Stimulated activated naive CD8-positive, alpha-beta T cell treated with anti-CD3 and anti-CD28 coated beads, Interleukin-15, Interleukin-2, amounts not matched to agents 100 ng/mL and 50 ng/mL, for 24 hours (primary cell): ENCODE results near the gene APOBEC3G.
"Not testable (repeated sequence)": the region's sequence is repeated elsewhere in the genome, so short reads cannot be mapped to it uniquely, and the experiment has no call there.

Experiments used
- H3K27ac Mint-ChIP-seq: one replicate; pipeline ENCODE4 v1.8.0; 2021; ENCODE audit warnings: mild to moderate bottlenecking, mixed read lengths
- H3K27me3 Mint-ChIP-seq: one replicate; pipeline ENCODE4 v1.8.0; 2021; ENCODE audit warnings: mixed read lengths
- H3K36me3 Mint-ChIP-seq: one replicate; pipeline ENCODE4 v1.8.0; 2021; ENCODE audit warnings: low read depth, mixed read lengths
- H3K4me1 Mint-ChIP-seq: one replicate; pipeline ENCODE4 v1.8.0; 2021; ENCODE audit warnings: low read depth, mixed read lengths
- H3K4me3 Mint-ChIP-seq: one replicate; pipeline ENCODE4 v1.8.0; 2021; ENCODE audit warnings: mild to moderate bottlenecking, mixed read lengths
- H3K9me3 Mint-ChIP-seq: one replicate; pipeline ENCODE4 v1.8.0; 2021; ENCODE audit warnings: mixed read lengths

APOBEC3G gene

DNA sequence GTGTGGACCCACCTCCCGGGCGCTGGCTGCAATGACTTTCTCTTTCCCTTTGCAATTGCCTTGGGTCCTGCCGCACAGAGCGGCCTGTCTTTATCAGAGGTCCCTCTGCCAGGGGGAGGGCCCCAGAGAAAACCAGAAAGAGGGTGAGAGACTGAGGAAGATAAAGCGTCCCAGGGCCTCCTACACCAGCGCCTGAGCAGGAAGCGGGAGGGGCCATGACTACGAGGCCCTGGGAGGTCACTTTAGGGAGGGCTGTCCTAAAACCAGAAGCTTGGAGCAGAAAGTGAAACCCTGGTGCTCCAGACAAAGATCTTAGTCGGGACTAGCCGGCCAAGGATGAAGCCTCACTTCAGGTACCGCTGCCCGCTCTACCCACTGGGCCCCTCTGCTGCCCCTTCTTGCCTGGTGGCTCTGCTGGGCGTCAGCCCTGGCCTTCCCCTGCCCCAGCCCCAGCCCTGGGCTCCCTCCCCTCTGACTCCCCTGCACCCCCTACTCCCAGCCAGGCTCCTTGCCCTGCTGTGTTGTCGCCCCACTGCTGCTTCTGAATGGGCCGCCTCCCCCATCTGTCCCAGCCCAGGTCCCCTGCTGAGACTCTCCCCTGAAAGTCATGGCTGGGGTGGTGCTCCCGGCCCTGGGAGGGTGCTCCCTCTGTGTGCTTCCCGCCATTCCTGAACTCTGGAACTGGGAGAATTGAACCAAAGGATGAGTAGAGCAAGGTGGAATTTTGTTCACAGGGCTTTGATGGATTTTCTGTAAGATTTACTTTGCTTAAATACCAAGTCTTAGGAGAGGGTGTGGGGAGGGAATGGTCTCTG is at the start of gene APOBEC3G:
APOBEC3G (plus strand) TSS at position 250 of the 815 bp plus-strand sequence; CDS start at position 337, 87 bp downstream.
- peaks cover 33% of the 10 kb centered on the region for H3K36me3 Mint-ChIP-seq
- peak within 1 kb of the TSS; percentile 94 for H3K4me3 Mint-ChIP-seq
- peak within 1 kb of the TSS; percentile 93 for H3K27ac Mint-ChIP-seq
- H3K4me1 Mint-ChIP-seq: peaks cover 67% of the 10 kb centered on the region
- H3K27me3 Mint-ChIP-seq, H3K9me3 Mint-ChIP-seq: not testable (repeated sequence)

DNA sequence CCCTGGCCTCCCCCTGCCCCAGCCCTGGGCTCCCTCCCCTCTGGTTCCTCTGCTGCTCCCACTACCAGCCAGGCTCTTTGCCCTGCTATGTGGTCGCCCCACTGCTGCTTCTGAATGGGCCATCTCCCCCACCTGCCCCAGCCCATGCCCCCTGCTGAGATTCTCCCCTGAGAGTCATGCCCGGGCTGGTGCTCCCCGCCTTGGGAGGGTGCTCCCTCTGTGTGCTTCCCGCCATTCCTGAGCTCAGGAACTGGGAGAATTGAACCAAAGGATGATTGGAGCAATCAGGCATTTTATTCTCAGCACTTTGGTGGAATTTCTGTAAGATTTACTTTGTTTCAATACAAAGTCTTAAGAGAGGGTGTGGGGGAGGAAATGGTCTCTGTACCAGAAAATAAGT is 49.4 kb upstream of the APOBEC3G start:
- no peak overlapping the region for H3K4me3 Mint-ChIP-seq
- H3K27me3 Mint-ChIP-seq: no peaks in the 10 kb centered on the region
- peaks cover 41% of the 10 kb centered on the region for H3K4me1 Mint-ChIP-seq
- H3K27ac Mint-ChIP-seq: peak overlapping the region; percentile 9
- peaks cover 25% of the 10 kb centered on the region for H3K36me3 Mint-ChIP-seq
- H3K9me3 Mint-ChIP-seq: no peaks in the 10 kb centered on the region

DNA sequence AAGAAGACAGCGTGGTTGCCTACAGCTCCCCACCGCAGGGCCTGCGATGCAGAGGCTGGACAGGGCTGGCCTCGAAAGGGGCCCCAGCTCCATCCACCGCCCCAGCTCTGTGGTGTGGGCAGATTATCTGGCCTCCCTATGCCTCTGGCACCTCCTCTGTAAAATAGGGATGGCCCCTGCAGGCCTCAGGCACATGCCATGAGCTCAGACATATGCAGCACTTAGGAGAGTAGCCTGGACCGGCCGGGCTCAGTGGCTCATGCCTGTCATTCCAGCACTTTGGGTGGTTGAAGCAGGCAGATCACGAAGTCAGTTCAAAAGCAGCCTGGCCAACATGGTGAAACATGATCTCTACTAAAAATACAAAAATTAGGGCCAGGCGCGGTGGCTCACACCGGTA is 48.8 kb upstream of the APOBEC3G start:
- Mint-ChIP-seq H3K27ac (peak overlapping the region; percentile 9), H3K9me3 (no peaks in the 10 kb centered on the region), H3K4me1 (peaks cover 40% of the 10 kb centered on the region), H3K4me3 (no peak overlapping the region), H3K36me3 (peaks cover 30% of the 10 kb centered on the region), H3K27me3 (no peaks in the 10 kb centered on the region)

- no peak overlapping the region for H3K27ac Mint-ChIP-seq
- H3K4me3 Mint-ChIP-seq: no peak overlapping the region
- H3K36me3 Mint-ChIP-seq: peaks cover 27% of the 10 kb centered on the region
- no peaks in the 10 kb centered on the region for H3K9me3 Mint-ChIP-seq
- peaks cover 32% of the 10 kb centered on the region for H3K4me1 Mint-ChIP-seq
- H3K27me3 Mint-ChIP-seq: no peaks in the 10 kb centered on the region
Observed at GRCh38 chr22:39029227-39029626, 47.8 kb upstream of the APOBEC3G start.

GRCh38 chr22:39030705-39031104 is 46.4 kb upstream of the APOBEC3G start:
- Mint-ChIP-seq H3K4me1 (peaks cover 17% of the 10 kb centered on the region), H3K27ac (no peak overlapping the region), H3K27me3 (no peaks in the 10 kb centered on the region), H3K36me3 (peaks cover 22% of the 10 kb centered on the region), H3K4me3 (no peak overlapping the region), H3K9me3 (no peaks in the 10 kb centered on the region)

DNA sequence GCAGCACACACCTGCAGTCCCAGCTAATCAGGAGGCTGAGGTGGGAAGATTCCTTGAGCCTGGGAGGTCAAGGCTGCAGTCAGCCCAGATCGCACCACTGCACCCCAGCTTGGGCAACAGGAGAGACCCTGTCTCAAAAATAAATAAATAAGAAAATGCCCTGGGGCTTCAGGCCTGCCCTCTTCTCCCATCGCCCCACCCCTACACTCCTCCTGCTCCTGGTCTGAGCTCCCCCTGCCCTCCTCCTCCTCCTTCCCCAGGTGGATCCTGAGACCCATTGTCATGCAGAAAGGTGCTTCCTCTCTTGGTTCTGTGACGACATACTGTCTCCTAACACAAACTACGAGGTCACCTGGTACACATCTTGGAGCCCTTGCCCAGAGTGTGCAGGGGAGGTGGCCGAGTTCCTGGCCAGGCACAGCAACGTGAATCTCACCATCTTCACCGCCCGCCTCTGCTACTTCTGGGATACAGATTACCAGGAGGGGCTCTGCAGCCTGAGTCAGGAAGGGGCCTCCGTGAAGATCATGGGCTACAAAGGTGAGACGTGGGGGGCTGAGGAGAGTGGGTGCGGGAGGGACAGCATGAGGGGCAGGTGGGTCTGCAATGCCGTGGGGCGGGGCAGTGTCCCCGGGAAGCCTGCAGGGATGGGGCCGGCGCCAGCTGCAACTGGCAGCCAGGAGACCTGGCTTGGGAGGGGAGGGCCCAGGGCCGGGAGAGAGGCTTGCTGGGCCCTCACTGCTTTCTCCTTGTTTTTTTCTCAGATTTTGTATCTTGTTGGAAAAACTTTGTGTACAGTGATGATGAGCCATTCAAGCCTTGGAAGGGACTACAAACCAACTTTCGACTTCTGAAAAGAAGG is 45.4 kb upstream of the APOBEC3G start:
- H3K4me3 Mint-ChIP-seq, H3K9me3 Mint-ChIP-seq, H3K27me3 Mint-ChIP-seq, H3K27ac Mint-ChIP-seq: not testable (repeated sequence)
- Mint-ChIP-seq H3K4me1 (peaks cover 17% of the 10 kb centered on the region), H3K36me3 (peaks cover 14% of the 10 kb centered on the region)

DNA sequence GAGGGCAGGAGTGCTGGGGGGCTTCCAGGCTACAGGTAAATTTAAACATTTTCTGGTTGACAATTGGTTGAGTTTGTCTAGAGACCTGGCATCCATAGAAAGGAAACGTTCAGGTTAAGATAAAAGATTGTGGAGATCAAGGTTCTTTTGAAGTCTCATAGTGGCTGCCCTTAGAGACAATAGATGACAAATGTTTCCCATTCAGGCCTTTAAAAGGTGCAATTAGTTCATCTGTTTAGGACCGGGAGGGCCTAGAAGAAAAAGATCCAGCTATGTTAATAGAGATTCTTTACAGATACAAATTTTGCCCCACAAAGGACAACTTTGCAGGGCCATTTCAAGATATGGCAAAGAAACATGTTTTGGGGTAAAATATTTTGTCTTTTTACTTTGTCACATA is 40.0 kb upstream of the APOBEC3G start:
- not testable (repeated sequence) for H3K4me3 Mint-ChIP-seq, H3K27me3 Mint-ChIP-seq, H3K9me3 Mint-ChIP-seq
- H3K36me3 Mint-ChIP-seq: peaks cover 11% of the 10 kb centered on the region
- H3K4me1 Mint-ChIP-seq: peaks cover 34% of the 10 kb centered on the region
- H3K27ac Mint-ChIP-seq: peak overlapping the region; percentile 52

DNA sequence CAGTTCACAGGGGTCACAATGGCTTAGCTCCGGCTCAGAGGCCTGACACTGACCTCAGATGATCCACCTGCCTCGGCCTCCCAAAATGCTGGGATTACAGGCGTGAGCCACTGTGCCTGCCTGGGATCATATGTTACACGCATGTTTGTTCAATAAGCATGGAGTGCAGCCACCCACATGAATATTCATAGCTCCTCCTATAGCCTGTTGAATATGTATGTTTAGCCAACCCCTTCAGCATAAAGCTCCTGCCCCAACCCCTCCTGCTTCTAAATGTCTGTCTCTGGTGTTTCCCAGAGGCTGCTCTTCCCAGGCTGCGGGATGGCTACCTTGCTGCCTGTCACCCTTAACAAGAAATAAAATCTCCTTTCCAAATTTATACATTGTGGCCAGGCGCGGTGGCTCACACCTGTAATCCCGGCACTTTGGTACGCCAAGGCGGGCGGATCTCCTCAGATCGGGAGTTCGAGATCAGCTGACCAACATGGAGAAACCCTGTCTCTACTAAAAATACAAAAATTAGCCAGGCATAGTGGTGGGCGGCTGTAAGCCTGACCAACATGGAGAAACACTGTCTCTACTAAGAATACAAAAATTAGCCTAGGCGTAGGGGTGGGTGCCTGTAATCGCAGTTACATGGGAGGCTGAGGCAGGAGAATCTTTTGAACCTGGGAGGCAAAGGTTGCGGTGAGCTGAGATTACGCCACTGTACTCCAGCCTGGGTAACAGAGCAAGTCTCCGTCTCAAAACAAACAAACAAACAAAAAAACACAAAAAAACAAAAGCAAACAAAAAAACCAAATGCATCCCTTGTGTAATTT is 37.6 kb upstream of the APOBEC3G start:
- H3K4me1 Mint-ChIP-seq: peaks cover 46% of the 10 kb centered on the region
- peak overlapping the region; percentile 78 for H3K27ac Mint-ChIP-seq
- H3K9me3 Mint-ChIP-seq: no peaks in the 10 kb centered on the region
- H3K4me3 Mint-ChIP-seq: peak overlapping the region; percentile 67
- peaks cover 8% of the 10 kb centered on the region for H3K36me3 Mint-ChIP-seq
- no peaks in the 10 kb centered on the region for H3K27me3 Mint-ChIP-seq

- Mint-ChIP-seq H3K4me1 (peaks cover 49% of the 10 kb centered on the region), H3K4me3 (peak overlapping the region; percentile 67), H3K36me3 (peaks cover 12% of the 10 kb centered on the region), H3K27ac (peak overlapping the region; percentile 78)
- H3K9me3 Mint-ChIP-seq, H3K27me3 Mint-ChIP-seq: not testable (repeated sequence)
Observed at GRCh38 chr22:39040155-39040537, 36.9 kb upstream of the APOBEC3G start.

GRCh38 chr22:39040538-39041296 is 36.4 kb upstream of the APOBEC3G start, which contains the start of gene APOBEC3F:
Gene APOBEC3F, plus strand, starts transcription at chr22:39040864. Its CDS starts 97 bp downstream, at chr22:39040961.
- H3K36me3 Mint-ChIP-seq: peaks cover 15% of the 10 kb centered on the region
- H3K4me3 Mint-ChIP-seq: peak within 1 kb of the TSS; percentile 94
- H3K9me3 Mint-ChIP-seq, H3K27me3 Mint-ChIP-seq: not testable (repeated sequence)
- peak within 1 kb of the TSS; percentile 91 for H3K27ac Mint-ChIP-seq
- H3K4me1 Mint-ChIP-seq: peaks cover 55% of the 10 kb centered on the region

- Mint-ChIP-seq H3K36me3 (peaks cover 24% of the 10 kb centered on the region), H3K27ac (peak overlapping the region; percentile 71), H3K27me3 (no peaks in the 10 kb centered on the region), H3K4me3 (peak overlapping the region; percentile 94), H3K9me3 (no peaks in the 10 kb centered on the region), H3K4me1 (peaks cover 52% of the 10 kb centered on the region)
Observed at GRCh38 chr22:39041908-39042307, 35.2 kb upstream of the APOBEC3G start.

- Mint-ChIP-seq H3K4me1 (peaks cover 50% of the 10 kb centered on the region), H3K36me3 (peaks cover 24% of the 10 kb centered on the region)
- not testable (repeated sequence) for H3K9me3 Mint-ChIP-seq, H3K27ac Mint-ChIP-seq, H3K27me3 Mint-ChIP-seq, H3K4me3 Mint-ChIP-seq
Observed at GRCh38 chr22:39043063-39043462, 34.0 kb upstream of the APOBEC3G start.

DNA sequence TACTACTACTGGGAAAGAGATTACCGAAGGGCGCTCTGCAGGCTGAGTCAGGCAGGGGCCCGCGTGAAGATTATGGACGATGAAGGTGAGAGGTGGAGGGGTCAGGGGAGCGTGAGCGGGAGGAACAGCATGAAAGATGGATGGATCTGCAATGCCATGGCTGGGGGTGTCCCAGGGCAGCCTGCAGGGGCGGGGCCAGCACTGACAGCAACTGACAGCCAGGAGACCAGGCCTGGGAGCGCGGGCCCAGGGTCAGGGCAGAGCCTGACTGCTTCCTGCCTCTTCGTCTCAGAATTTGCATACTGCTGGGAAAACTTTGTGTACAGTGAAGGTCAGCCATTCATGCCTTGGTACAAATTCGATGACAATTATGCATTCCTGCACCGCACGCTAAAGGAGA is 31.9 kb upstream of the APOBEC3G start:
- not testable (repeated sequence) for H3K27me3 Mint-ChIP-seq, H3K4me3 Mint-ChIP-seq, H3K9me3 Mint-ChIP-seq
- H3K27ac Mint-ChIP-seq: peak overlapping the region; percentile 68
- peaks cover 24% of the 10 kb centered on the region for H3K36me3 Mint-ChIP-seq
- peaks cover 43% of the 10 kb centered on the region for H3K4me1 Mint-ChIP-seq

- not testable (repeated sequence) for H3K9me3 Mint-ChIP-seq, H3K27ac Mint-ChIP-seq, H3K4me3 Mint-ChIP-seq, H3K27me3 Mint-ChIP-seq
- peaks cover 23% of the 10 kb centered on the region for H3K4me1 Mint-ChIP-seq
- H3K36me3 Mint-ChIP-seq: peaks cover 16% of the 10 kb centered on the region
Observed at GRCh38 chr22:39049486-39049885, 27.6 kb upstream of the APOBEC3G start.
